DND-41 (cell line): Measurements from ENCODE around the gene ZSWIM8.

Experiments used
- ATAC-seq: fragments of 200-7000 bp; cut with Tn5 transposase; 3 replicates; pipeline ENCODE4 v1.9.1; 2021; ENCODE audit warnings: low read depth; ENCODE audit not compliant: insufficient read depth
- DNase-seq: peaks from one replicate; pipeline ENCODE4 v3.0.0-alpha.2; 2020
- H2AFZ ChIP-seq: 2 replicates; pipeline ENCODE4 v1.6.0; 2012; ENCODE audit warnings: low read depth, low read length
- H3K27ac ChIP-seq: 2 replicates; pipeline ENCODE4 v1.5.1; 2012; ENCODE audit warnings: low read length, inconsistent platforms
- H3K27me3 ChIP-seq: fragments of 200-600 bp; sonication (generic); 2 replicates; pipeline ENCODE4 v1.6.0; 2012; ENCODE audit warnings: low read length, mild to moderate bottlenecking, inconsistent platforms; ENCODE audit not compliant: insufficient read depth, poor library complexity
- H3K36me3 ChIP-seq: 2 replicates; pipeline ENCODE4 v1.5.1; 2012; ENCODE audit warnings: low read length, inconsistent platforms; ENCODE audit not compliant: insufficient read depth
- H3K4me1 ChIP-seq: 2 replicates; pipeline ENCODE4 v1.5.1; 2012; ENCODE audit warnings: mild to moderate bottlenecking, low read length; ENCODE audit not compliant: insufficient read depth
- H3K4me2 ChIP-seq: 2 replicates; pipeline ENCODE4 v1.6.0; 2012; ENCODE audit warnings: mild to moderate bottlenecking, moderate library complexity, low read length, inconsistent platforms; ENCODE audit not compliant: insufficient read depth
- H3K4me3 ChIP-seq, 2 experiments: fragments of 200-600 bp in 1 of 2; shearing (Covaris generic) in 1 of 2; 2 replicates each; pipeline ENCODE4 v1.5.1; 2012 to 2016; ENCODE audit warnings: inconsistent platforms in 2 of 2, low read length in 2 of 2, mild to moderate bottlenecking in 2 of 2, low read depth in 1 of 2, moderate library complexity in 1 of 2
- H3K79me2 ChIP-seq: 2 replicates; pipeline ENCODE4 v1.6.0; 2012; ENCODE audit warnings: low read length, inconsistent platforms; ENCODE audit not compliant: insufficient read depth
- H3K9ac ChIP-seq: 2 replicates; pipeline ENCODE4 v1.6.0; 2012; ENCODE audit warnings: low read depth, mild to moderate bottlenecking, inconsistent platforms, low read length, moderate library complexity
- H3K9me3 ChIP-seq: 2 replicates; pipeline ENCODE4 v1.5.1; 2012; ENCODE audit warnings: low read length, moderate library complexity, mild to moderate bottlenecking, inconsistent platforms; ENCODE audit not compliant: insufficient read depth, severe bottlenecking
- H4K20me1 ChIP-seq: 2 replicates; pipeline ENCODE4 v1.6.0; 2012; ENCODE audit warnings: low read length; ENCODE audit not compliant: insufficient read depth
- EZH2 ChIP-seq: IDR thresholded peaks from 3 replicates; pipeline ENCODE4 v1.6.1; 2012; ENCODE audit warnings: borderline replicate concordance, low read depth, mild to moderate bottlenecking, moderate library complexity, low read length, inconsistent platforms; ENCODE audit not compliant: severe bottlenecking
- TF ChIP-seq, protein P1 (sequence below): IDR thresholded peaks from 2 replicates; pipeline ENCODE4 v1.5.1; 2012; ENCODE audit warnings: borderline replicate concordance, low read length, moderate library complexity, mild to moderate bottlenecking; ENCODE audit not compliant: poor library complexity, severe bottlenecking; ENCODE audit errors: extremely low read depth

The ZSWIM8 gene

GRCh38 chr10:73788864-73789658 lies 3.7 kb downstream of the ZSWIM8 start:
- DNase-seq = no peak
- H3K4me2 ChIP-seq = no peak overlapping the region
- H3K9ac ChIP-seq = no peak overlapping the region
- no peaks in the 10 kb centered on the region for H3K27me3 ChIP-seq
- H3K9me3 ChIP-seq = no peaks in the 10 kb centered on the region
- H3K27ac ChIP-seq = no peak overlapping the region
- H2AFZ ChIP-seq = no peak overlapping the region
- peaks cover 54% of the 10 kb centered on the region for H3K36me3 ChIP-seq
- ATAC-seq = no peak
- no peak for TF ChIP-seq EZH2
- TF ChIP-seq, protein P1, sequence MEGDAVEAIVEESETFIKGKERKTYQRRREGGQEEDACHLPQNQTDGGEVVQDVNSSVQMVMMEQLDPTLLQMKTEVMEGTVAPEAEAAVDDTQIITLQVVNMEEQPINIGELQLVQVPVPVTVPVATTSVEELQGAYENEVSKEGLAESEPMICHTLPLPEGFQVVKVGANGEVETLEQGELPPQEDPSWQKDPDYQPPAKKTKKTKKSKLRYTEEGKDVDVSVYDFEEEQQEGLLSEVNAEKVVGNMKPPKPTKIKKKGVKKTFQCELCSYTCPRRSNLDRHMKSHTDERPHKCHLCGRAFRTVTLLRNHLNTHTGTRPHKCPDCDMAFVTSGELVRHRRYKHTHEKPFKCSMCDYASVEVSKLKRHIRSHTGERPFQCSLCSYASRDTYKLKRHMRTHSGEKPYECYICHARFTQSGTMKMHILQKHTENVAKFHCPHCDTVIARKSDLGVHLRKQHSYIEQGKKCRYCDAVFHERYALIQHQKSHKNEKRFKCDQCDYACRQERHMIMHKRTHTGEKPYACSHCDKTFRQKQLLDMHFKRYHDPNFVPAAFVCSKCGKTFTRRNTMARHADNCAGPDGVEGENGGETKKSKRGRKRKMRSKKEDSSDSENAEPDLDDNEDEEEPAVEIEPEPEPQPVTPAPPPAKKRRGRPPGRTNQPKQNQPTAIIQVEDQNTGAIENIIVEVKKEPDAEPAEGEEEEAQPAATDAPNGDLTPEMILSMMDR = no peak
- peaks cover 34% of the 10 kb centered on the region for H3K79me2 ChIP-seq
- no peak overlapping the region for H3K4me3 ChIP-seq
- H4K20me1 ChIP-seq = peaks cover 26% of the 10 kb centered on the region
- peaks cover 27% of the 10 kb centered on the region for H3K4me1 ChIP-seq

DNA sequence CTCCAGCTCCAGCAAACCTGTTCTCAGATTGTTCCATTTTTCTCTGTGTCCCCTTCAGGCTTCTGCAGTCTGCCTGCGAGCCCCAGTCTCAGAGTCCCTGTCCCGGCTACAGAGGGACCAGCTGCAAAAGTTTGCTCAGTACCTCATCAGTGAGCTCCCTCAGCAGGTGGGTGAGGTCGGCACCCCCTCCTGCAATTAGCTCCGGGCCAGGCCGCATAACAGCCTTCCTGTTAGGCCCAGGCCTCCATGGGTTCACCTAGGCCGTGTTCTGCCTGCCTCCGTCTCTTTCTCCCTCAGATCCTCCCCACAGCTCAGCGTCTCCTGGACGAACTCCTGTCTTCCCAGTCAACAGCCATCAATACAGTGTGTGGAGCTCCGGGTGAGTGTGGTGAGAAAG lies 4.3 kb downstream of the ZSWIM8 start:
- Histone ChIP-seq H3K79me2 (peaks cover 29% of the 10 kb centered on the region), H3K4me2 (no peak overlapping the region), H4K20me1 (peaks cover 26% of the 10 kb centered on the region)

GRCh38 chr10:73790886-73791625 lies 5.7 kb downstream of the ZSWIM8 start:
- Histone ChIP-seq H4K20me1 (peaks cover 26% of the 10 kb centered on the region), H3K4me2 (no peak overlapping the region), H3K79me2 (peaks cover 22% of the 10 kb centered on the region), H3K4me1 (peaks cover 15% of the 10 kb centered on the region), H2AFZ (no peak overlapping the region), H3K36me3 (peaks cover 68% of the 10 kb centered on the region), H3K9ac (no peak overlapping the region), H3K4me3 (no peak overlapping the region), H3K27ac (no peak overlapping the region), H3K27me3 (no peaks in the 10 kb centered on the region), H3K9me3 (no peaks in the 10 kb centered on the region)
- ATAC-seq (no peak), DNase-seq (no peak)
- TF ChIP-seq EZH2 = no peak
- TF ChIP-seq, protein P1 = no peak

More for the DNA sequence above, 4.3 kb downstream of the ZSWIM8 start:
- TF ChIP-seq, protein P1 = no peak
- TF ChIP-seq EZH2 = no peak
- Histone ChIP-seq H2AFZ (no peak overlapping the region), H3K27ac (no peak overlapping the region), H3K27me3 (no peaks in the 10 kb centered on the region), H3K9me3 (no peaks in the 10 kb centered on the region), H3K4me3 (no peak overlapping the region), H3K36me3 (peaks cover 60% of the 10 kb centered on the region), H3K4me1 (peaks cover 21% of the 10 kb centered on the region), H3K9ac (no peak overlapping the region)
- no peak for DNase-seq
- no peak for ATAC-seq
